Body of pancreas (tissue), 4 donors: ENCODE data around the gene LRRC31. TPM values are rescaled to one million over a fixed set of nuclear protein-coding genes. Genes with fewer than 3 reads are reported as not detected.

ENCODE experiments used
- ATAC-seq: fragments of 150-250 bp; one replicate; pipeline ENCODE4 v1.9.1; 2016
- DNase-seq, 4 donors: peaks; one replicate each; pipeline ENCODE4 v3.0.0-alpha.2; 2019
- H3K27ac ChIP-seq, 4 donors: fragments of 200-600 bp; sonication (generic); 1 replicate in 3 of 4; 2 replicates in 1 of 4; pipeline versions ENCODE4 v1.5.1 to v1.6.1; 2016 to 2019; ENCODE audit warnings: mild to moderate bottlenecking in 1 of 4, mixed read lengths in 1 of 4, moderate library complexity in 1 of 4
- H3K27me3 ChIP-seq, 2 donors: fragments of 200-600 bp; sonication (generic); one replicate each; pipeline ENCODE4 v1.6.0; 2016; ENCODE audit warnings: mild to moderate bottlenecking in 1 of 2
- H3K36me3 ChIP-seq, 2 donors: fragments of 200-600 bp; sonication (generic); replicated peaks in 1 of 2; 2 replicates each; pipeline ENCODE4 v1.5.1; 2016; ENCODE audit warnings: low read depth in 2 of 2; ENCODE audit not compliant: insufficient read depth in 1 of 2
- H3K4me1 ChIP-seq: fragments of 200-600 bp; sonication (generic); one replicate; pipeline ENCODE4 v1.6.0; 2016
- H3K4me3 ChIP-seq, 2 donors: fragments of 200-600 bp; sonication (generic); 1 replicate in 1 of 2; 2 replicates in 1 of 2; pipeline ENCODE4 v1.5.1; 2016 to 2019
- H3K9me3 ChIP-seq, 3 donors: fragments of 200-600 bp; sonication (generic); 1 replicate in 2 of 3; 2 replicates in 1 of 3; pipeline ENCODE4 v1.5.1; 2016
- POLR2A ChIP-seq, 3 donors: fragments of 450-650 bp; IDR thresholded peaks; one replicate each; pipeline ENCODE4 v1.6.1; 2016; ENCODE audit warnings: antibody characterized with exemption in 3 of 3, mild to moderate bottlenecking in 2 of 3
- WGBS, 2 donors: methylation state at CpG; one replicate each; pipeline ENCODE4 v1.1.5; 2017; 5-methylcytosine and 5-hydroxymethylcytosine counted together
- intact Hi-C: fragments of 100-400 bp; cut with DNase I; formaldehyde crosslinking; loops from one replicate; pipeline ENCODE4 v1.15.1; 2023
- total RNA-seq, 2 donors: library from RNA; depleted of rRNA; stranded (reverse); fragments of >200 nt; gene quantifications; one replicate each; pipeline ENCODE4 v1.1.0, GENCODE V29; 2016
- TF ChIP-seq, protein P1 (sequence below), 7 experiments: fragments of 450-650 bp in 4 of 7; fragments of 200-600 bp in 3 of 7; sonication (generic) in 3 of 7; IDR thresholded peaks; one replicate each; pipeline ENCODE4 v1.5.1; 2016 to 2019; ENCODE audit warnings: antibody characterized with exemption in 7 of 7

LRRC31 gene
- total RNA-seq, 2 donors from 2014 or later = 0.78 TPM; not detected in 1

DNA sequence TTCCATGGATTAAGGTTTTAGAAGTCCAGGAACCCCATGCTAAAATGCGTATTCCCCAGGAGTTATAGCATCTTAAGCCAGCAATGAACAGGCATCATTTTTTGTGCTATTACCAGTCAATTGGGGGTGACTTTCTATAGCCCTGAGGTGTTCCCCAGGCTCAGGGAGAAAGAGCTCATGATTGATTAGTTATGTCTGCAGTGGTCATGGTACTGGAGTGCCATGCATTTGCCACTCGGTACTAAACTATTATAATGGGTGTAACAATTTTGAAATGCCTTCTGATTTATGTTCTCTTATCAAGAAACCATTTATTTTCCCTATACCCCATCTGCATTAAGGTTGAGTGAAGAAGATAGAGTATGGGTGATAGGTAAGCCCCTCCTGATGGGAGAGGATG is 11.9 kb downstream of the LRRC31 start:
- H3K27ac ChIP-seq = no peak overlapping the region
- TF ChIP-seq, protein P1, sequence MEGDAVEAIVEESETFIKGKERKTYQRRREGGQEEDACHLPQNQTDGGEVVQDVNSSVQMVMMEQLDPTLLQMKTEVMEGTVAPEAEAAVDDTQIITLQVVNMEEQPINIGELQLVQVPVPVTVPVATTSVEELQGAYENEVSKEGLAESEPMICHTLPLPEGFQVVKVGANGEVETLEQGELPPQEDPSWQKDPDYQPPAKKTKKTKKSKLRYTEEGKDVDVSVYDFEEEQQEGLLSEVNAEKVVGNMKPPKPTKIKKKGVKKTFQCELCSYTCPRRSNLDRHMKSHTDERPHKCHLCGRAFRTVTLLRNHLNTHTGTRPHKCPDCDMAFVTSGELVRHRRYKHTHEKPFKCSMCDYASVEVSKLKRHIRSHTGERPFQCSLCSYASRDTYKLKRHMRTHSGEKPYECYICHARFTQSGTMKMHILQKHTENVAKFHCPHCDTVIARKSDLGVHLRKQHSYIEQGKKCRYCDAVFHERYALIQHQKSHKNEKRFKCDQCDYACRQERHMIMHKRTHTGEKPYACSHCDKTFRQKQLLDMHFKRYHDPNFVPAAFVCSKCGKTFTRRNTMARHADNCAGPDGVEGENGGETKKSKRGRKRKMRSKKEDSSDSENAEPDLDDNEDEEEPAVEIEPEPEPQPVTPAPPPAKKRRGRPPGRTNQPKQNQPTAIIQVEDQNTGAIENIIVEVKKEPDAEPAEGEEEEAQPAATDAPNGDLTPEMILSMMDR (IDR thresholded peaks at IDR 0.05) = no peak
- no peak for TF ChIP-seq POLR2A (IDR thresholded peaks at IDR 0.05)
- 69 to 75% methylated on average over 2 of the region's 2 CpGs for WGBS, 2 donors

DNA sequence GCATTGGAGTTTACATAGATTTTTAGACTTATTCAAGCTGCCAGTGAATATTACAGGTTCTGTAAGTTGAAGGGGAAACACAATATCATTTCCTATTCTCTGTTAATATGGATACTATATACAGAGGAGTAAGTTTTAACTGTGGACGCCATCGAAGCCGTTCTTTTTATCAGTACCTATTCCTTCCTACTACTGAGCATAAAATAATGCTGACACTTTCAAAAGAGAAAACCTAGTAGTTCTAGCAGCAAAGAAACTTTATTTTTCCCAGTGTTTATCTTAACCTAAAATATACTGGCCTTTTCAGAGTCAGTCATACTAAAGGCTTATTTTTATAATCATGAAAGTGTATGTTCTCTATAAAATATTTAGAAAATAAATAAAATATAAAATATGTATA is 14.2 kb downstream of the LRRC31 start:
- WGBS, 2 donors = 83 to 88% methylated on average over 3 of the region's 3 CpGs
- no peaks in the 10 kb centered on the region for H3K27me3 ChIP-seq
- H3K4me3 ChIP-seq = no peak overlapping the region
- H3K27ac ChIP-seq = no peak overlapping the region
- no peaks in the 10 kb centered on the region for H3K9me3 ChIP-seq
- intact Hi-C loops = no loop called here
- DNase-seq = no peak
- H3K36me3 ChIP-seq = no peaks in the 10 kb centered on the region
- H3K4me1 ChIP-seq = no peaks in the 10 kb centered on the region
- TF ChIP-seq, protein P1 (IDR thresholded peaks at IDR 0.05) = no peak
- no peak for TF ChIP-seq POLR2A (IDR thresholded peaks at IDR 0.05)
- ATAC-seq = no peak

More for the DNA sequence above, 11.9 kb downstream of the LRRC31 start:
- DNase-seq (no peak), ATAC-seq (no peak)
- H3K9me3 ChIP-seq = no peaks in the 10 kb centered on the region
- H3K4me3 ChIP-seq = no peak overlapping the region
- no peaks in the 10 kb centered on the region for H3K4me1 ChIP-seq
- no peaks in the 10 kb centered on the region for H3K27me3 ChIP-seq
- no peaks in the 10 kb centered on the region for H3K36me3 ChIP-seq
- intact Hi-C loops = no loop called here

DNA sequence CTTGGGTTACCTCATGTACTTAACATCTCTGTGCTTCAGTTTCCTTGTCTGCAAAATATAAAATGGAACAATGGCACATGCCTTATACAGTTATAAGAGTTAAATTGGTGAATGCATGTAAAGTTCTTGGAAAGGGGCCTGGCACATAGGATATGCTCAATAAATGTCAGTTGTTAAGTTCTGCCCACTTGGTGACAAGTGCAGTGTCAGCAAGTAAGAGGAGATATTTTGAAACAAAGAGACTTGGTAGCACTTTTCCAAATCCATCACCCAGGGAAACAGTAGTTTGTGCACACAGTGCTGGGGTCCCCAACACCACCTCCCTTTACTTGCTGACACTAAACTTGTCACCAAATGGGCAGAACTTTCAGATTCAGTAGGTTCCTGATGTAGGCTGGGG is 19.1 kb downstream of the LRRC31 start:
- Histone ChIP-seq H3K4me1 (no peaks in the 10 kb centered on the region), H3K27me3 (no peaks in the 10 kb centered on the region), H3K27ac (no peak overlapping the region), H3K9me3 (no peaks in the 10 kb centered on the region), H3K36me3 (no peaks in the 10 kb centered on the region), H3K4me3 (no peak overlapping the region)
- no peak for DNase-seq
- ATAC-seq = no peak
- intact Hi-C loops = no loop called here
- TF ChIP-seq, protein P1 (IDR thresholded peaks at IDR 0.05) = no peak
- TF ChIP-seq POLR2A (IDR thresholded peaks at IDR 0.05) = no peak

DNA sequence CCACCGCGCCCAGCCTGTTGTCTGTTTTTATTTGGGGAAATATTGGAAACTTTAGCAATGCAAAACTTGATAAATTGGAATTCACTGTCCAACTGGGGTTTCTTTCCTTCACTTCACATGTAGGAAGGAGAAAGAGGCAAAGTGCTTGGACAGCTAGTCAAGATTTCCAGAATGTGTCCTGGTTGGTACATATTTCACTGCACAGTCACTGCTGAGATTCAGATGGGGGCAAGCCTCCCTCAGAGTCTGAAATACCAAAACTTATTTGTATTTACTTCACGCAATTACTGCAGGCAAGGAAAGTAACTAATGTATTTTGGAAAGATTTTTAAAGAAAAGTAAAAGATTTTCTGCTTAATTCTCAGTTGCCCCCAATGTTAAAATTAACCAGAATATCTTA is 21.0 kb downstream of the LRRC31 start:
- TF ChIP-seq, protein P1 (IDR thresholded peaks at IDR 0.05) = no peak
- Histone ChIP-seq H3K27ac (no peak overlapping the region), H3K27me3 (no peaks in the 10 kb centered on the region), H3K4me1 (no peaks in the 10 kb centered on the region), H3K36me3 (no peaks in the 10 kb centered on the region), H3K9me3 (no peaks in the 10 kb centered on the region), H3K4me3 (no peak overlapping the region)
- DNase-seq = no peak
- intact Hi-C loops = no loop called here
- no peak for ATAC-seq
- WGBS, 2 donors = 86 to 91% methylated on average over 3 of the region's 3 CpGs

DNA sequence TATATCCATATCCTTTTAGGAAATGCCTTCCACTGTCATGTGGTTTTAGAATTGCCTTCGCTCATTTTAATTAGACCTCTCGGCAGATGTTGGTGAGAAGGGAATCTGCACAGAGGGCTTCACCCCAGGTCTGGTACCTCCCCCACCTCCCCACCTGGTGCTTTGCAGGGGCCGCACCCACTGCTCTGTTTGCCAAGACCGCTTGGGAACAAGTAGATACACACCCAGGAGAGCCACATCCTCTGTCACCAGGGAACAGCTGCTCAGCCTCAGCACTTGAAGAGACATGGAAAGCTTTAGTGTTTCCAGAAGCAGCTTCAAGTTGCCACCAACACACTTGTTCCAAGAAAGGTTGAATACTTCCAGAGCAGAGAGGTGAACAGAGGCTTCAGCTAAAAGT is 21.8 kb downstream of the LRRC31 start:
- TF ChIP-seq, protein P1 (IDR thresholded peaks at IDR 0.05) = no peak
- TF ChIP-seq POLR2A (IDR thresholded peaks at IDR 0.05) = no peak

More for the DNA sequence above, 21.8 kb downstream of the LRRC31 start:
- ATAC-seq = no peak
- intact Hi-C loops = no loop called here
- H3K9me3 ChIP-seq = no peaks in the 10 kb centered on the region
- H3K36me3 ChIP-seq = no peaks in the 10 kb centered on the region
- no peak for DNase-seq
- H3K4me1 ChIP-seq = no peaks in the 10 kb centered on the region
- H3K27ac ChIP-seq = no peak overlapping the region
- 70% methylated on average over 3 to 4 of the region's 4 CpGs for WGBS, 2 donors
- no peak overlapping the region for H3K4me3 ChIP-seq
- no peaks in the 10 kb centered on the region for H3K27me3 ChIP-seq
